GM12878 (cell line): ENCODE results near the gene OTOS. TPM values are rescaled to one million over a fixed set of nuclear protein-coding genes. Genes with fewer than 3 reads are reported as not detected.

Experiments
- CBFB ChIP-seq: IDR thresholded peaks from 2 replicates; pipeline ENCODE4 v1.6.1; 2016; ENCODE audit warnings: antibody characterized with exemption, low read depth
- E2F4 ChIP-seq: IDR thresholded peaks from 2 replicates; pipeline ENCODE4 v1.6.1; 2012; ENCODE audit warnings: low read depth, low read length, improper control_type of control experiment
- EGR1 ChIP-seq, 2 experiments: IDR thresholded peaks; 1 replicate in 1 of 2; 2 replicates in 1 of 2; pipeline ENCODE4 v1.6.1; 2011 to 2012; ENCODE audit warnings: low read depth in 2 of 2, low read length in 2 of 2, borderline replicate concordance in 1 of 2, mild to moderate bottlenecking in 1 of 2, moderate library complexity in 1 of 2
- EZH2 ChIP-seq: IDR thresholded peaks from 2 replicates; pipeline ENCODE4 v1.6.1; 2012; ENCODE audit warnings: low read depth, mild to moderate bottlenecking, control low read depth, inconsistent platforms, low read length, borderline replicate concordance; ENCODE audit not compliant: control insufficient read depth
- IRF4 ChIP-seq: IDR thresholded peaks from 2 replicates; pipeline ENCODE4 v1.6.1; 2011; ENCODE audit warnings: low read depth, low read length
- IRF5 ChIP-seq: fragments of 450-650 bp; IDR thresholded peaks from 2 replicates; pipeline ENCODE4 v1.6.1; 2017; ENCODE audit warnings: borderline replicate concordance
- STAT3 ChIP-seq: IDR thresholded peaks from 2 replicates; pipeline ENCODE4 v1.6.1; 2011; ENCODE audit warnings: low read depth, low read length, improper control_type of control experiment
- TBL1XR1 ChIP-seq: IDR thresholded peaks from 2 replicates; pipeline ENCODE4 v1.6.1; 2012; ENCODE audit warnings: low read depth, low read length, improper control_type of control experiment
- WRNIP1 ChIP-seq: IDR thresholded peaks from 2 replicates; pipeline ENCODE4 v1.6.1; 2011; ENCODE audit warnings: low read depth, low read length, improper control_type of control experiment, borderline replicate concordance
- ZNF384 ChIP-seq: IDR thresholded peaks from 2 replicates; pipeline ENCODE4 v1.6.1; 2012; ENCODE audit warnings: low read depth, mild to moderate bottlenecking, low read length, improper control_type of control experiment, borderline replicate concordance
- polyA plus RNA-seq, 11 experiments: library from polyadenylated mRNA; depleted of rRNA in 4 of 11; unstranded in 6 of 11; stranded (reverse) in 5 of 11; fragments of >200 nt; fragmentation: Nextera tagmentation in 4 of 11; fragmentation: Illumina TruSeq in 1 of 11; extraction: Ambion mirVana in 4 of 11; extraction: Trizol in 1 of 11; gene quantifications; 1 replicate in 1 of 11; 2 replicates in 10 of 11; pipeline versions ENCODE4 v1.2.1 to v1.2.3, GENCODE V29; 2011 to 2016; ENCODE audit warnings: inconsistent platforms in 2 of 11, missing spikeins in 2 of 11, low read depth in 1 of 11
- total RNA-seq, 4 experiments: library from RNA; depleted of rRNA in 3 of 4; stranded (reverse); fragments of >200 nt in 3 of 4; fragmentation: Illumina TruSeq in 1 of 4; extraction: Trizol in 1 of 4; gene quantifications; 2 replicates each; pipeline versions ENCODE4 v1.2.1 to v1.2.3, GENCODE V29; 2013 to 2021
- TF ChIP-seq, protein P1 (sequence below): IDR thresholded peaks from 2 replicates; pipeline ENCODE4 v1.6.1; 2012; ENCODE audit warnings: low read depth, low read length, improper control_type of control experiment
- TF ChIP-seq, protein P2 (sequence below), 3 experiments: IDR thresholded peaks in 2 of 3; conservative IDR thresholded peaks in 1 of 3; 2 replicates each; pipeline ENCODE4 v1.5.1; 2011; ENCODE audit warnings: low read depth in 3 of 3, low read length in 3 of 3, mild to moderate bottlenecking in 3 of 3, control low read depth in 2 of 3, moderate library complexity in 2 of 3, inconsistent platforms in 1 of 3, mixed read lengths in 1 of 3; ENCODE audit not compliant: control insufficient read depth in 2 of 3, insufficient read depth in 1 of 3; ENCODE audit errors: extremely low read depth in 1 of 3

The OTOS gene
- total and polyA plus RNA-seq, 10 of the 15 experiments (the other 5 are each of a cell fraction or from before 2014, with no cell fraction given), result not detected

DNA sequence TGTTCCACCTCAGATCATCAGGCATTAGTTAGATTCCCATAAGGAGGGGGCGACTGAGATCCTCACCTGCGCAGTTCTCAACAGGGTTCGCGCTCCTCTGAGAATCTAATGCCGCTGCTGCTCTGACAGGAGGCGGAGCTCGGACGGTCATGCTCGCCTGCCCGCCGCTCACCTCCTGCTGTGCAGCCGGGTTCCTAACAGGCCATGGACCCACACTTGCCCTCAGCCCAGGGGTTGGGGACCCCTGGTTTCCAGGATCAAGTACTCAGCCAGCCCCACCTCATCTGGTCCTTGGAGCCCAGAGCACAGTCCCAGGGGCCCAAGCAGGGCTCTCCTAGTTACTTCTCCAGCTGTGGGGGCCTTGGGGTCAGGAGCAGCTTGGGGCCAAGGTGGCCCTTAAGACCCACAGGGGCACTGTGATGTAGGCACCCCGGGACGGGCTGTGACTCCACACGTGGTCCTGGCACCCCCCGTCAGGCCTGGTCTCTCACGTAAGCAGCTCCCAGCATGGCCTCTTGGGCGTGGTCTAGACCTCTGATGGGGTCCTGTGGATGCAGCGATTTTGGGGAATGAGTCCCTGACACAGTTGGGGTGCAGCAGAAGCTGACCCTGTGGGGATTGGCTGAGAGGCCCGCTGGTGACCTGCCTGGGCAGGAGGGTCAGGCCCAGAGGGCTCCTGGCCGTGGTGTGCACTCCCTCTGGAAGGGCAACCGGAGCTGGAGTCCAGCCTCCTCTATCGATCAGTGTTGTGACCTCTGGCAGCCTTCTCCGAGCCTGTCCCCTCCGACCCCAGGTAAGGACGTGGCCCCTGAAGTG lies 28.3 kb upstream of the OTOS start (continued):
- TF ChIP-seq WRNIP1 (no peak), ZNF384 (no peak), EGR1 (IDR thresholded peaks at IDR 0.05; ENCODE audit: borderline replicate concordance in 1 of 2, low read depth in 2 of 2, low read length in 2 of 2) (no peak), STAT3 (no peak), E2F4 (no peak), IRF4 (no peak), EZH2 (no peak), CBFB (no peak), IRF5 (no peak), TBL1XR1 (no peak)
- TF ChIP-seq, protein P1, sequence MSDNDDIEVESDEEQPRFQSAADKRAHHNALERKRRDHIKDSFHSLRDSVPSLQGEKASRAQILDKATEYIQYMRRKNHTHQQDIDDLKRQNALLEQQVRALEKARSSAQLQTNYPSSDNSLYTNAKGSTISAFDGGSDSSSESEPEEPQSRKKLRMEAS, result no peak
- TF ChIP-seq, protein P2, sequence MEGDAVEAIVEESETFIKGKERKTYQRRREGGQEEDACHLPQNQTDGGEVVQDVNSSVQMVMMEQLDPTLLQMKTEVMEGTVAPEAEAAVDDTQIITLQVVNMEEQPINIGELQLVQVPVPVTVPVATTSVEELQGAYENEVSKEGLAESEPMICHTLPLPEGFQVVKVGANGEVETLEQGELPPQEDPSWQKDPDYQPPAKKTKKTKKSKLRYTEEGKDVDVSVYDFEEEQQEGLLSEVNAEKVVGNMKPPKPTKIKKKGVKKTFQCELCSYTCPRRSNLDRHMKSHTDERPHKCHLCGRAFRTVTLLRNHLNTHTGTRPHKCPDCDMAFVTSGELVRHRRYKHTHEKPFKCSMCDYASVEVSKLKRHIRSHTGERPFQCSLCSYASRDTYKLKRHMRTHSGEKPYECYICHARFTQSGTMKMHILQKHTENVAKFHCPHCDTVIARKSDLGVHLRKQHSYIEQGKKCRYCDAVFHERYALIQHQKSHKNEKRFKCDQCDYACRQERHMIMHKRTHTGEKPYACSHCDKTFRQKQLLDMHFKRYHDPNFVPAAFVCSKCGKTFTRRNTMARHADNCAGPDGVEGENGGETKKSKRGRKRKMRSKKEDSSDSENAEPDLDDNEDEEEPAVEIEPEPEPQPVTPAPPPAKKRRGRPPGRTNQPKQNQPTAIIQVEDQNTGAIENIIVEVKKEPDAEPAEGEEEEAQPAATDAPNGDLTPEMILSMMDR (IDR thresholded peaks at IDR 0.05 in 2 of 3, conservative IDR thresholded peaks at IDR 0.05 in 1 of 3; ENCODE audit: control insufficient read depth in 2 of 3, extremely low read depth in 1 of 3, insufficient read depth in 1 of 3, low read depth in 3 of 3, low read length in 3 of 3), result no peak
